AG09309 (cell line): Measurements from ENCODE around the gene MACROD1.

Experiments
- DNase-seq: peaks from one replicate; pipeline ENCODE4 v3.0.0-alpha.2; 2010; ENCODE audit warnings: low read depth
- H3K4me3 ChIP-seq: 2 replicates; pipeline ENCODE4 v1.5.1; 2011; ENCODE audit warnings: mild to moderate bottlenecking, low read depth, low read length, moderate library complexity; ENCODE audit not compliant: control insufficient read depth
- CTCF ChIP-seq: IDR thresholded peaks from 2 replicates; pipeline ENCODE4 v1.5.1; 2011; ENCODE audit warnings: mild to moderate bottlenecking, low read depth, low read length, inconsistent platforms; ENCODE audit not compliant: insufficient read depth, control insufficient read depth; ENCODE audit errors: missing control alignments

MACROD1 gene

GRCh38 chr11:64096835-64097234 lies 69.1 kb downstream of the MACROD1 start:
- no peak for TF ChIP-seq CTCF
- DNase-seq, result no peak
- no peak overlapping the region for H3K4me3 ChIP-seq

GRCh38 chr11:64095949-64096348 lies 70.0 kb downstream of the MACROD1 start:
- no peak overlapping the region for H3K4me3 ChIP-seq
- TF ChIP-seq CTCF, result no peak
- no peak for DNase-seq

GRCh38 chr11:64095273-64095817 lies 70.6 kb downstream of the MACROD1 start:
- no peak overlapping the region for H3K4me3 ChIP-seq
- DNase-seq, result no peak
- no peak for TF ChIP-seq CTCF

- no peak overlapping the region for H3K4me3 ChIP-seq
- no peak for DNase-seq
- no peak for TF ChIP-seq CTCF
These were observed 71.3 kb downstream of the MACROD1 start for GRCh38 chr11:64094463-64095260.

GRCh38 chr11:64093233-64094039 lies 72.5 kb downstream of the MACROD1 start:
- no peak for DNase-seq
- no peak overlapping the region for H3K4me3 ChIP-seq
- TF ChIP-seq CTCF, result no peak

- TF ChIP-seq CTCF, result no peak
- no peak overlapping the region for H3K4me3 ChIP-seq
- no peak for DNase-seq
These were observed 73.2 kb downstream of the MACROD1 start for GRCh38 chr11:64092761-64093136.
